LNCaP clone FGC (cell line): ENCODE data around the gene LTBP1.
"Not testable (repeated sequence)": the region's sequence is repeated elsewhere in the genome, so short reads cannot be mapped to it uniquely, and the experiment has no call there.

Source experiments
- DNase-seq: peaks from one replicate; pipeline ENCODE4 v3.0.0-alpha.2; 2011; ENCODE audit warnings: low read depth
- H3K4me3 ChIP-seq: 2 replicates; pipeline ENCODE4 v1.5.1; 2011; ENCODE audit warnings: mild to moderate bottlenecking, low read depth, low read length, control low read depth
- CTCF ChIP-seq: IDR thresholded peaks from 2 replicates; pipeline ENCODE4 v1.5.1; 2012; ENCODE audit warnings: mild to moderate bottlenecking; ENCODE audit not compliant: control insufficient read depth, insufficient read depth; ENCODE audit errors: extremely low read depth

The LTBP1 gene

GRCh38 chr2:33358878-33359277 is 412.1 kb downstream of the LTBP1 start:
- TF ChIP-seq CTCF: no peak
- H3K4me3 ChIP-seq: no peak overlapping the region
- DNase-seq: no peak

GRCh38 chr2:33363325-33364298 is 416.9 kb downstream of the LTBP1 start:
- TF ChIP-seq CTCF: no peak

GRCh38 chr2:33365264-33365970 is 418.7 kb downstream of the LTBP1 start:
- TF ChIP-seq CTCF: no peak
- no peak overlapping the region for H3K4me3 ChIP-seq
- DNase-seq: no peak

More at GRCh38 chr2:33363325-33364298, 416.9 kb downstream of the LTBP1 start:
- DNase-seq: no peak
- H3K4me3 ChIP-seq: no peak overlapping the region

GRCh38 chr2:33366473-33366872 is 419.7 kb downstream of the LTBP1 start:
- no peak overlapping the region for H3K4me3 ChIP-seq
- no peak for TF ChIP-seq CTCF
- DNase-seq: no peak

- H3K4me3 ChIP-seq, DNase-seq: not testable (repeated sequence)
Measured at GRCh38 chr2:33368524-33368923, 421.8 kb downstream of the LTBP1 start.

- no peak for TF ChIP-seq CTCF
- no peak overlapping the region for H3K4me3 ChIP-seq
- no peak for DNase-seq
Measured at GRCh38 chr2:33369191-33369590, 422.4 kb downstream of the LTBP1 start.

- DNase-seq: no peak
- TF ChIP-seq CTCF: no peak
- no peak overlapping the region for H3K4me3 ChIP-seq
Measured at GRCh38 chr2:33370636-33371265, 424.0 kb downstream of the LTBP1 start.
